Dermis blood vessel endothelial cell (primary cell): Measurements from ENCODE around the gene EYA4. TPM values are rescaled to one million over a fixed set of nuclear protein-coding genes. Genes with fewer than 3 reads are reported as not detected.
"Not testable (repeated sequence)": the region's sequence is repeated elsewhere in the genome, so short reads cannot be mapped to it uniquely, and the experiment has no call there.

Experiments used
- DNase-seq: peaks from one replicate; pipeline ENCODE4 v3.0.0; 2010
- total RNA-seq: library from RNA; depleted of rRNA; stranded (reverse); fragments of >200 nt; gene quantifications from 2 replicates; pipeline ENCODE4 v1.2.3, GENCODE V29; 2014

Gene EYA4
- total RNA-seq, 1 donor from 2014 or later: under 0.01 TPM

DNA sequence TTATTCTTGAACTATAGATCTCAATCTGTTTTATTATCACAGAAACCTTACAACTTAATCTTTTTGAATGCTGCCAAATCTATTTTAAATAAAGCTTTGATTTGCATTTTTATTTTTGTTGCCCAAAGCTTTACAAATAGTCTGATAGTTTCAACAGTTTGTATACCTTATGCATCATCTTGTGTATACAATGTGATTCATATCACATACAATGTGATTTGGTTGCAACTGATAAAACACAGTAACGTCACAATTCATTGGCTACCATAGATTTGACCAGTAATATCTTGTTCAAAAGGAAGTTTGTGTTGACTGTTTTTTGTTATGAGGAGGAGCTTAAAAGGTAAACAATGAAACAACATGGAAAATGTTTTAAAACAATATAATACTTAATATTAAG is 110.9 kb downstream of the EYA4 start:
- no peak for DNase-seq

DNA sequence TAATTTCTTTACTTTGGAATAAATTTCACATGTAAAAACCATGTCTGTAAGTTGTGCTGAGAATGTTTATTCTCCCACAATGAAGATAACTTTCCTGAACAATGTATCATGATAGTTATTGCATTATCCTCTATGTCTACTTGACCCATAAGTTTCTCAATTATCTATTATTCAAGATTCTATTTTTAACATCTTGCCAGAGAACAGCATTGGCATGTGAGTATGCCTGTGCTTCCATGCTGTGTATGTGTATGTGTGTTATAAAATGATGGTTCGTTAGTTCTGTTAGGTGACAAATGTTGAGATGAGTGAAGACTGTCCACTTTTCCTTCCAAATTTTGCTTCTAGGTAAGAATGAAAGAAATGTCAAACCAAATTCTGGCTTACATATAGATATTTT is 111.9 kb downstream of the EYA4 start:
- no peak for DNase-seq

DNA sequence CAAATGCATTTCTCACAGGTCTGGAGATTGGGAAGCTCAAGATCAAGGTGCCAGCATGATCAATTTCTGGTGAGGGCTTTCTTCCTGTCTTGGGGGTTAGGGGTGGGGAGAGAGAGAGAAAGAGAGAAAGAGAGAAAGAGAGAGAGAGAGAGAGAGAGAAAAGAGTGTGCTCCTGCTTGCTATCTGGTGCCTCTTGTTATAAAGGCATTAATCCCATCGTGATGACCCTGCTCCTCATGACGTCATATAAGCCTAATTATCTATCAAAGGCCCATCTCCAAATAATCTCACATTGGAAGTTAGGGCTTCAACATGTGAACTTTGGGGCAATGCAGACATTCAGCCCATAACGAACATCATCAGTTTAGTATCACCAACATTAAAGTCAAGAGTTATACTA is 114.8 kb downstream of the EYA4 start:
- DNase-seq: no peak

DNA sequence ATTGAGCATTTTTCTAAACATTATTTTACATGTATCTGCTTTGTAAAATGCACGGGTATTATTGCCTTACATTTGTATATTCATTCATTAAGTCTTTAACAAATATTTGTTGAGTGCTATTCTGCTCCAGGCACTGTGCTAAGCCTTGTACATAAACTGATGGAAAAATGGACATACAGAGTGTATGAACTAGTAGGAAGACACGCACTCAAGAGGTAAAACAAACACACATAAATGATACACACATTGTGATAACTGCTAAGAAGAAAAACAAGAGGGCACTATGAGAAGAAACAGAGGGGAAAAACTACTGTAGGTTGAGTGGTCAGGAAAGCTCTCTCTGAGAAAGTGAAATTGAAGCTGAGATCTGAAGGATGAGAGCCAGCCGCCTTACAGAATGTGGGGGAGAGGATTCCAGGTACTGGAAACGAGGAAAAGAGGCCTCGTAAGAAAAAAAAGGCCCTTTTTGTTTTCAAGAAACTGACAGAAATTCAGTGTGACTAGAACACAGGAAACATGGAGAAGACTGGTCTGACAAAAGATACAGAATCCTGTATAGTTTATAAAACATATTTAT is 117.5 kb downstream of the EYA4 start:
- no peak for DNase-seq

DNA sequence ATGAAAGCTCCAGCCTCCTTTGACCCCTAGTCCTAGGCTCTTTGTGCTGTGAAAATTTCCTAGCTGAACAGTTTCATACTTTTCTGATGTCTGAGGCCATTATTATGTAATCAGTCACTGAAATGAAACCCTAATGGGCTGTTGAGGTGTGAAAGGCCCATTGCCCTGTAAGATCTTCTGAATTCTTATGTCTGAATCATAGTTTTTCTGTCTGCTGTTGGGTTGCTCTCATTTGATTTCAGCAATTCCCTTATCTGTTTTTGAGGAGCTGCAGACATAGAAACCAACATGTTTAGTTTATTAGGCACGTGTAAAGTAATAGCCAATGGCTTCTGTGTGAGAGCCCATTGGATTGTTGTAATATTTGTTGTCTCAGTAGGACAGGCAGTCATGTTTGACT is 118.1 kb downstream of the EYA4 start:
- no peak for DNase-seq

DNA sequence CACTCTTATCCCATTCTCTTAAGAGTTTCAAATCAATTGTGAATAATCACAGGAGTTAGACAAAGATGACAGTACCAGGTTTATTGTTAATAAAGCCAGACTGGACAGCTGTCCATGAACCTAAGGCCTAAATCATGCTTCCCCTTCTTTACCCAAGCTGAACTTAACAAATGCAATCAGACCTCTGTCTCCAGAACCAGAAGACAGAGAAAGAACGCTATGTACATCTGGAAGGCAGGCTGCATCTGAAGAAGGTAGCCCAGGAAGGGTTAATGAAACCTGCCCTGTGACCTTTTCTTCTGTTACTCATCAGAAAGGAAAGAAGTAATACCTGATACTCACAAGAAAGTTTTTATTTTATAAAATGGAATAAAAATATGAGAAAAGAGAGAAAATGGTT is 118.6 kb downstream of the EYA4 start:
- no peak for DNase-seq

DNA sequence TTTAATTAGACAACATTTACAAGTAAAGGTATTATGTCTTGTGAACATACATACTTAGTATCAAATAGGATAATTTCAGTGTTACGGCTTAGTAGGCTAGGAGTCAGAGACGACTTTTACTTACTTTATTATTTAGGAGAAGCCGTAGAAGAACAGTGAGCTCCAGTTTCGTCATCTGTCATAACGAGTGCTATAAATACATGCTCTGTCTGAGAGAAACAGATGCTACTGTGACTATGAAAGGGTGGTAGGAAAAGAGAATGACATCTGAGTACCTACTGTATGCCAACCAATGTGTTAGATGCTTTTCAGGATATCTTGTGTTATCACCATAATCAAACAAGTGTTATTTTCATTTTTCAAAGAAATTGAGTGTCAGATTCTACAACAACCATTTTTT is 119.0 kb downstream of the EYA4 start:
- no peak for DNase-seq

DNA sequence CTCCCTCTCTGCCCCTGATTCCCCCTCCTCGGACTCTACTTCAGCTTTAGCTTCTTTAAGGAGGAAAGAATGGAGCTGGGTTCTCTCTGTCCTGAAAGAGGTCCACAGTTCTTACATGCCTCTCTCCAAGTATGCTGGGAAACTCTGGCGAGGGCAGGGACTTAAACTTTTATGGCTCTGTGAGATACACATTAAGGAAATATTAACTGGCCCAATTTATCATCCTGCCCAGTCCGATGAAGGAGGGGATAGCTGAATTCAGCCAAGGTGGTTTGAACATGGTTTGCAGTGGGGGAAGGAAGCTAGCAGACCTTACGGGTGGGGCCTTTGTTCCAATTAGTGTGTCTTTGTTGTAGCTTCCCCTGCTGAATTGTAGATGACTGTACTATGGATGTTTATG is 121.7 kb downstream of the EYA4 start:
- DNase-seq: no peak

DNA sequence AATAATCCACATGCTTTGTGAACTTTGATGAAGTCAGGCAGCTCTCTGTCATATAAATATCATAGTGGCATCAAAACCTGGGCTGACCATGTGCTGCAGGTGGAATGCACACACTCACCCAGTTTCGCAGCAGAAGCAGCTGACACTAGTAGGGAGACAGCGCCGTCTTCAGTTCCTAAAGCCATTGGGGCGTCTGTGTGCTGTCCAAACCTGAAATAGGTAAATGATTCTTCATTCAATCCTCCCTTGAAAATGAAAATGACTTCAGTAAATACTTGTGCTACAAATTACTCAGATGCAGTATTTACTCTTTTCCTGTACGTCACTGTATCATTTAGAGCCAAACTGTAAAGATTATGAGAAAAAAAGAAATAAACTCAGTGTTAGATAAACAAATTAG is 127.5 kb downstream of the EYA4 start:
- DNase-seq: no peak

DNA sequence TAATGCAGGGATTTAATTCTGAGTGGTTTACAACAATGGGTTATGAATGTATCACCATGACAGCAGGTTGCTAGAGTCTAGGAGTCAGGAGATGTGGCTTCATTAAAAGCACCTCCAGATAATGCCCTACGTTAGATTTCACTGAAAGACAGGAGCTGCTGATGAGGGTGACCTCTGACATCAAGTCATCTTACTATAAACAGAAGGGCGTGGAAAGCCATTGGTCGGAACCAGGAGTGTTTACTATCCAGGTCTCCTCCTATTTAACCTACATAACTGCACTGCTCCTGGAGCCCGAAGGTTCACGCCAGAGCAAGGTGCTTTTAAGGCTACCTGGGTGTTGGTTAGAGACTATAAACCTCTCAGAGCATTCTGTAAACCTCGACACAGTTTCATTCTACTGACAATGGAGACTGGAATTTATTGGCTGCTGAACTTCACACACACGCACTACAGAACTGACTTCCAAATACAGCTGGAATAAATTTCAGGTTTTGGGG is 128.7 kb downstream of the EYA4 start:
- no peak for DNase-seq

DNA sequence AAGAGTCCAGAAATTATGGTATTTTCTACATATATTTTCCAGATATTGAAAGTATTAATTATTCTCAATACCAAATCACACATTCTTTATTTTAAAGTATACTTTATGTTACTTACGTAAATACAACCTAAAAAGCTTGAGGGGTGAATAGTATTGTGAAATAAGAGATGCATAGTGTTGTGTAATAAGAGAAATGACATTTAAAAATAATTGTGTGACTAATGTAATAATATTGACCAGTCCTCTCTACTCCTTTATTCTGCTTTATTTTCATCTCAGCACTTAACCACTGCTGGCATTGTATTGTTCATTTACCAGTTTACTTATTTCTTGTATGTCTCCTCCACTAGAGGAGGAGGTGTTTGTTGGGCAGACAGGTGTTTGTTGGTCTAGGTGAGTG is 135.6 kb downstream of the EYA4 start:
- no peak for DNase-seq

DNA sequence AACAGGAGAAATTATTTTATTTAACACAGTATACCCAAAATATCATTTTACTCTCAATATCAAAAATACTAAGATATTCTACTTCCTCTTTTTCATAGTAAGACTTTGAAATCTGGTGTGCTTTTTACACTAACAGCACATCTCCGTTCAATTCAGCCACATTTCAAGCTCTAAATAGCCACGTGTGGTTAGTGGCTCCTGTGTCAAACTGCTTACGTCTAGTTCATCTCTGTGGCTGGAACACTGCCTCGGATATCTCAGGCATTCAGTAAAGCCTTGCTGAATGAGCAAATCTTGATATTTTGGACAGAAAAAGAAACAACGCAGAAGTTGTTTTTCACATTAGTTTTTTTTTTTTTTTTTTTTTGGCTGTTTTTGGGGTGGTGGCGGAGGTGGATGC is 136.1 kb downstream of the EYA4 start:
- no peak for DNase-seq

DNA sequence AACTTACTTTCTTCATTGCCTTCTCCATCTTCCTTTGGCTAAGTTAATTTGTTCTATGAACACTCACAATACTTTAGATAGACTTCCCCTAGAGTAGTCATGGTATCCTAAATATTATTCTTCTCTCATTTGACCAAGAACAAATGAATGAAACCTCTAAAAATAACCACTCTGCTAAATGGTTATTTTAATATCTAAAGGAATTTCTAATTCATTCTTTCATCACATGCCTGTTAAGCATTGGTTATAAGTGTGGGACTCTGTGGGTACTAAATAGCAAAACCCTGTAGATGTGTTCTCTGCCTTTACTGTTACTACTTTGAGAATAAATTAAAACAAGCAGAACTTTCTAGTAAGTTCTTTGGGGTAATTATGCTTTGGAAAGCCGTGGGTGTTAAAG is 138.9 kb downstream of the EYA4 start:
- no peak for DNase-seq

DNA sequence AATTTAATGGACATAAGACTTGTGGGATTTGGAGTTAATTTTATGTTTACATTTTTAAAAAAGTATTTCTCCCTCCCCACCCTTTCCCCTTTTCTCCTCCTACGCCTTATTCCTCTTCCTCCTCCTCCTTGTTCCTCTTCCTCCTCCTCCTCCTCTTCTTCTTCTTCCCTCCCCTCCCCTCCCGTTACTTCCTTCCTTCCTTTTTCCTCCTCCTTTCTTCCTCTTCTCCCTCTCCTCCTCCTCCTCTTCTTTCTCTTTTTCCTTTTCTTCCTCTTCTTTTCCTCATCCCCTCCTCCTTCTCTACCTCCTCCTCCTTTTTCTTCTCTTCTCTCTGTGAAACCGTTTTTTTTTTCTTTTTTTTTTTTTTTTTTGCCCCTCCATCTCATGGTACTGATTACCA is 139.6 kb downstream of the EYA4 start:
- no peak for DNase-seq

DNA sequence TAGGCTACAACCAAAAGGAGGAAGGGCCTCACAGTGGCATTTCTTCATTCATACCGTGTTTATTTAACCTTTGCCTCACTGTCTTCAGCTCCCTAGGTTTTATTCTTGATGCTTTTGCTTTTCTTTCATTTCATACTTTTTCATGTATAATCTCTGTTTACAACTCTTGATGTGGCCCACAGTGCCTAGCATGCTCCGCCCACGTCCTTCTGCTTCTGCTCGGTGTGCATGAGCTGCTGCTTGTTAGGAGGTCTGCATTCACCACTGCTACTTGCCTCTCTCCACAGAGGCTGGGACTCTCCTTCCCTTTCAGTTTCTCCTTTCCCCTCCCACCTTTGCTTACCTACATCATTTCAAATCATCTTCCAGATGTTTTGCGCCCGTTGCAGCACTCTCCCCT is 147.6 kb downstream of the EYA4 start:
- no peak for DNase-seq

DNA sequence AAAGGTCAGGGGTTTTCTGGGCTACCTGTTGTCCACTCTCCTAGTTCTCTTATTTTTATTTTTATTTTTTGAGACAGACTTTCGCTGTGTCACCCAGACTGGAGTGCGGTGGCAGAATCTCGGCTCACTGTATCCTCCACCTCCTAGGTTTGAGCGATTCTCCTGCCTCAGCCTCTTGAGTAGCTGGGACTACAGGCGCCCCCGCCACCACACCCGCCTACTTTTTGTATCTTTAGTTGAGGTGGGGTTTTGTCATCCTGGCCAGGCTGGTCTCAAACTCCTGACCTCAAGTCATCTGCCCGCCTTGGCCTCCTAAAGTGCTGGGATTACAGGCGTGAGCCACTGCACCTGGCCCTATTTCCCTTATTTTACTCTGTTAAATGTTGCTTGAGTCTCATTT is 149.0 kb downstream of the EYA4 start:
- DNase-seq: no peak

DNA sequence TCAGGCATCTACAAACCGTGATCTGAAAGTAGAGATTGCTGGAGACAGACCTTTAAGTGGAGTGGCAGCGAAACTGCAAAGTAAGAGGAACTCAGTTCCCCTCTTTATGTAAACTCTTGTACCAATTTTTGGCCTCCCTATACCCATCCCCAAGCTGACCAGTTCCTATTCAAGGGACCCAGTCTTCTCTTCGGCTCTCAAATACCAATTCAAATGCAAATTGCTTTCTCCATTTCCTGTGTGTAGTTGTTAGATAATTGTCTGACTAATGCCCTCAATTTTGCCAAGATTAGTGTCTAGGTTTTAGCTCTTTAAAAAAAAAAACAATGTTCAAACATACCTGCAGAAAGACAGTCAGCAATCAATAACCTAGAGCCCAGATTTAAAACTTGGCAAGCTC is 150.9 kb downstream of the EYA4 start:
- DNase-seq: no peak

DNA sequence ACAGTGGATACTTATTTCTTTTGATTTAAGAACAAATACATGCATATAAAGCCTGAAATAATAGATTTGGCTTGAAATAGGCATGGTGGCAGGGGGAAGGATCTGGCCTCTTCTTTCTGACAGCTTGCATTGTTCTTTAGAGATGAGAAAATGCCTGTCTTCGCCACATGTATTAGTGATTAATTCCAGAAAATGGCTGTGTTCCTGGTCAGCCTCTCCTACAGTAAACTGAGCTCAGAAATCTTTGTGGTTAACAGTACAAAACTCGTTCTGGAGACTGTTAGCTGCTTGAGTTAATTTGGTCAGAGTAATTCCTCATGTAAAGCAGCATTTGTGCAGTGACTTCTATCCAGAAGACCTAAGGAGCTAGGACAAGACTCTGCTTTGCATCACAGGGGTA is 151.5 kb downstream of the EYA4 start:
- no peak for DNase-seq

DNA sequence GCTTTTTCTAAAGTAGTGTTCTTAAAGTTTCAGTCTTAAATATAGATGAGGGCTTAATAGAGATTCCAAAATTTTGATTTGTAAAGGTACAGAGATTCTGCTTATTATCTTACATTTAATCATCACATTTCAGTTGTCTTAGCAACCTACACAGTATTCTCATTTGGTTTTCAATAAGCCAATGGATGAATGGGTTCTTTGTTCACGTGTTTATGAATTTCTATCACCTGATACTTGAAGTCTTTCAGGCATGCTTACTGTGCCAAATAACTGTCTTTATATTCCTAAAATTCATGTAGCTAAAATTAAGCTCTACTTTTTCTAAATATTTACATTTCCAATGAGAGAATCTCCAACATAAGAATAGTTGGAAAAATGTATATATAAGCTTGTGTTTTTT is 152.7 kb downstream of the EYA4 start:
- no peak for DNase-seq

DNA sequence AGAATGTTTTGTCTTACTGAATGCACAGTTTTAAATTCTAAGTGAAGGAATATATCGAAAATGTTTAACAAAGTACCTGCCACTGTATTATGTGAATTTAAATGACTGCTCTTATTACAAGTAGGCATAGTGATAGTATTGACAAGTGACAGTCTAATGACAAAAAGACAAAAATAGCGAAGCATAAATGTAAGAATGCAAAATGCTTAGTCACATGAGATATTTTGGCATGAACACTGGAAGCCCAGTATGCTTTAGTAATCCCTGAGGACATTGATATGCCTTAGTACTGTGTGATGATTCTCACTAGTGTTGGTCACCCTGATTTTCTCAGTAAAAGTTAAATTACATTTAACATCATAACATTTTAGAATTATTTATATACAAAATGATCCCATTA is 153.5 kb downstream of the EYA4 start:
- DNase-seq: no peak

DNA sequence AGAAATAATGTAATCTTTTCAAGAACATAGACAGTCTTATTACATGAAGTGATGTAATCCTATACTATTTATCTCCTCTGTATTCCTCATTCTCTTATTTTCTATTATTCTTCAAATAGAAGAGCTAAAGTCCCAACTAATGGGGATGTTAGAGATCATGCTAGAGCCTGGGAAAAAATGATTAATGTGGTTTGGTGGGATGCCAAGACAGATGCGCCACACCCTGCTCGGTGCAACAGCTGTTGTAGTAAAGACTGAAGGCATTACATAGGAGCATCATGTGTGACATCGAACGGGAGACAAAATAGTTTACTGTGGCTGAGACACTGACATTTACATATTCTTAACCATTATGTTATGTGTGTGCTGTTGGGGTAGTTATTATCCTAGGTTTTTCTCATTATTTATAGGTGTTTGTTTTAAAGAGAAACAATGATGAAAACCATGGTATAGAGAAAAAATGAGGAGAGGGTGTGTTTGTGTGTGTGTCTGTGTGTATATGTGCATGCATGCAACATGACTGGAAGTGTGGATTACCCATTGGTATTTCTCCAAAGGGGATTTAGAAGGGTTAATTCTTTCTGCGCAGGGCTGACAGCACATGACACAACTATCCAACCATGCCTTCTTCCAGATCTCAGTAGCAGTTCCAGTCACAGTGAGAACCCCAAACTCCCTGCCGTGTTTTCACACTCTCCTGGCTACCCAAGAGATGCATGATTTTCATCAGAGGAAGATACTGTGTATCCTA is 155.3 kb downstream of the EYA4 start:
- no peak for DNase-seq

DNA sequence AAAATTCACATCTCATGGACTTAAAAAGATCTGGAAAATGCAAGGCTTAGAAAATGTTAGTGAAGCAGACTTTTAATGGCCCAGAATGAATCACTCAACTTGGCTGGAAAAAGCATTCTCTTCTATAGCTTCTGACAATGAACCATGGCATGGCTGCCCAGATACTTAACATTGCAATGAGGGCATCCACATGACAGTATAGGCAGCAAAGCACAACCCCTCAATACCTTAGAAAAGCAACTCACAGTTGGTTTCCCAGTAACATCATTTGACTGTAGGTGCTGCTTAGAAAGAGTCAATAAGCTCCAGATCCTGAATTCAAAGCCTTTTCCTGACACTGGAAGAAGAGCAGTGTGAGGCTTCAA is 155.8 kb downstream of the EYA4 start:
- DNase-seq: no peak

DNA sequence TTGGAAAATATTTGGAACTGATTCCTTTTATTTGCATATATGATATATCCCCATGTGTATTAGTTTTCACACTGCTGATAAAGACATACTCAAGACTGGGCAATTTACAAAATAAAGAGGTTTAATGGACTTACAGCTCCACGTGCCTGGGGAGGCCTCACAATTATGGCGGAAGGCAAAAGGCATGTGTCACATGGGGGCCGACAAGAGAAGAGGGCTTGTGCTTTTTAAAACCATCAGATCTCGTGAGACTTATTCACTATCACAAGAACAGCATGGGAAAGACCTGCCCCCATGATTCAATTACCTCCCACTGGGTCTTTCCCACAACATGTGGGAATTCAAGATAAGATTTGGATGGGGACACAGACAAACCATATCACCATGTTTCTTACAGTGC is 156.4 kb downstream of the EYA4 start:
- not testable (repeated sequence) for DNase-seq

DNA sequence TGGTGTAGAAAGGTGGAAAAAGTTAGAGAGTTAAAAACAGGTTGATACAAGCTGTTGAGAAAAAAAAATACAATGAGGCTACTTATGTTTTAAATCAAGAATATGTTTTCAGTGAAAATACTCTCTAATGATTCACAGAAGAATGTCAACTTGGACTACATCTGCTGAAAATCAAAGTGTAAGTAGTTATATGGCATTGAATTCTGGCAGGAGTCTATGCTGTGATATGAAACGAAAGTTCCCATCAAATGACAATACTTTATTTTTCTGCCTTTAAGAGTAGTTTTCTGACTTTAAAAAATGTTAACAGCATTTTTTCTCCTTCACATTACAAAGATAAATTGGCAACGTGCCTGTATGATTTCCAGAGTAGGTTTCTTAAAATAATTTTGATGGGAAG is 158.3 kb downstream of the EYA4 start:
- DNase-seq: no peak

DNA sequence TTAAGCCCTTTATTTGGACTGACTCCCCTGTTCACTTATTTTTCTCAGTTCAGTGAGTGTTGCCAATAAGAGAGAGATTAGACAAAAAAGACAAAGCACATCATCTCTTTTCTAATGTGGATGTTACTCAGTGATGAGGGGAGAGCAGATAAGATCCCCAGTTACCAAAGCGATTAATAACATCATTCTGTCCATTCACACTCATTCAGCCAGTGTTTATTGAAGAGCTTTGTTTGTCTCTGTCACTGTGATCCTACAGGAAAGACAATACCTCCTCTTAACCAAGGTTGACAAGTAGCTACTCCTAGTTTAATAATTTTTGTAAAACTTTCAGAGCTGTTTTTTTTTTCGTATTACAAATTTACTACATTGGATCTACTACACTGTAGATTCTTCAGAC is 163.0 kb downstream of the EYA4 start:
- no peak for DNase-seq
